ENCODE measurements around the gene HSH2D. TPM values are rescaled to one million over a fixed set of nuclear protein-coding genes. Genes with fewer than 3 reads are reported as not detected.

The HSH2D gene
- total and polyA plus RNA-seq, 9 of the 15 experiments (the other 6 are each of a cell fraction or from before 2014, with no cell fraction given), result 0.03 to 1.1 (median 0.35) TPM; not detected in 1

DNA sequence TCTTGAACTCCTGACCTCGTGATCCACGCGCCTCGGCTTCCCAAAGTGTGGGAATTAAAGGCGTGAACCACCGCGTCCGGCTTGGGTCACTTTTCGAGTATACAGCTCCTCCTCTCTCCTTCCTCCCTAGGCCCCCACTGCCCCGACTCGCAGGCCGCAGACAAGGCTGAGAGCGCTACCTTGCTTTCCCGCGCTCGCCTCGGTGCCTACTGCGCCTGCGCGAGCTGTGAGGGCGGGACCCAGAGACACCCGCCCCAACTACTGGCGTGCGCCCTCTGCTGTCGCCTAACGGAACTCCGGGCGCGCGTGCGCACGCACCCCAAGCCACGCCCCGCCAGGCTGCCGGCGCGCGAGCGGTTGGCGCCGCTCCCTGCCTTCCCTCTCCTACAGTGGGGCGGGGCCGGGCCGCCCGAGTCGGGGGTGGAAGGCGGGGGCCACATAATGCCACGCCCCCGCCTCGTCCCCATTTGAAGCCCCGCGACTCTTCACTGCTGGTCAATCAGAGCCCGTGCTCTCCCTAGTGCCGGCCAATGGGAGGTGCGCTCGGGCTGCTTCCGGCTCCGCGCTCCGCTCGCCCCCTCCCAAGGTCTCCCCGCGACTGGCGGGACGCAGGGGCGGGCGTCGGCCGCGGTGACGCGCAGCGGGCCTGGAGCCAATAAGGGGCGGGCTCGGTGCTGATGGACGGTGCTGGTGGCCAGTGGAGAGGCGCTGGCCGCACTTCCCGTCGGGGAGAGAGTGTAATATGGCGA lies 32.2 kb upstream of the HSH2D start, which contains the start of gene RAB8A (continued):
- TF ChIP-seq RCOR1 (IDR thresholded peaks at IDR 0.05; ENCODE audit: borderline replicate concordance in 1 of 2, low read depth in 2 of 2, low read length in 2 of 2) (peak in 1 of 2 experiments; percentile 22; a peak in 3 of 4 replicates), CREM (IDR thresholded peaks at IDR 0.05; ENCODE audit: low read depth) (peak; percentile 98), GATAD2B (IDR thresholded peaks at IDR 0.05; ENCODE audit: borderline replicate concordance) (no peak), SUPT5H (IDR thresholded peaks at IDR 0.05) (peak; percentile 80), ZNF124 (CRISPR knock-in tag; IDR thresholded peaks at IDR 0.05) (no peak), NEUROD1 (IDR thresholded peaks at IDR 0.05; ENCODE audit: borderline replicate concordance, low read depth, low read length, partially characterized antibody) (peak; percentile 87), PTTG1 (tag; IDR thresholded peaks at IDR 0.05; ENCODE audit: low read depth) (no peak), RFX1 (IDR thresholded peaks at IDR 0.05) (peak; percentile 49; the same call in 1 of the 2 replicates), POLR2H (tag; IDR thresholded peaks at IDR 0.05; ENCODE audit: low read depth) (peak; percentile 82; the same call in 1 of the 2 replicates), WHSC1 (IDR thresholded peaks at IDR 0.05; ENCODE audit: low read length) (no peak), BHLHE40 (IDR thresholded peaks at IDR 0.05; ENCODE audit: low read length) (peak; percentile 83), RNF2 (IDR thresholded peaks at IDR 0.05) (peak; percentile 58), TRIM24 (IDR thresholded peaks at IDR 0.05) (peak in 1 of 2 experiments; percentile 48; a peak in 2 of 4 replicates), HDAC8 (tag; IDR thresholded peaks at IDR 0.05) (0 out of 2 replicates have a peak, but pooled peaks have one; percentile 37), TEAD1 (CRISPR knock-in tag; IDR thresholded peaks at IDR 0.05) (peak in 1 of 2 experiments; percentile 55; a peak in 1 of 4 replicates)
- TF ChIP-seq, protein P1, sequence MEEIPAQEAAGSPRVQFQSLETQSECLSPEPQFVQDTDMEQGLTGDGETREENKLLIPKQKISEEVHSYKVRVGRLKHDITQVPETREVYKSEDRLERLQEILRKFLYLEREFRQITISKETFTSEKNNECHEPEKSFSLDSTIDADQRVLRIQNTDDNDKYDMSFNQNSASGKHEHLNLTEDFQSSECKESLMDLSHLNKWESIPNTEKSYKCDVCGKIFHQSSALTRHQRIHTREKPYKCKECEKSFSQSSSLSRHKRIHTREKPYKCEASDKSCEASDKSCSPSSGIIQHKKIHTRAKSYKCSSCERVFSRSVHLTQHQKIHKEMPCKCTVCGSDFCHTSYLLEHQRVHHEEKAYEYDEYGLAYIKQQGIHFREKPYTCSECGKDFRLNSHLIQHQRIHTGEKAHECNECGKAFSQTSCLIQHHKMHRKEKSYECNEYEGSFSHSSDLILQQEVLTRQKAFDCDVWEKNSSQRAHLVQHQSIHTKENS (CRISPR knock-in tag; IDR thresholded peaks at IDR 0.05), result no peak
- TF ChIP-seq, protein P2, sequence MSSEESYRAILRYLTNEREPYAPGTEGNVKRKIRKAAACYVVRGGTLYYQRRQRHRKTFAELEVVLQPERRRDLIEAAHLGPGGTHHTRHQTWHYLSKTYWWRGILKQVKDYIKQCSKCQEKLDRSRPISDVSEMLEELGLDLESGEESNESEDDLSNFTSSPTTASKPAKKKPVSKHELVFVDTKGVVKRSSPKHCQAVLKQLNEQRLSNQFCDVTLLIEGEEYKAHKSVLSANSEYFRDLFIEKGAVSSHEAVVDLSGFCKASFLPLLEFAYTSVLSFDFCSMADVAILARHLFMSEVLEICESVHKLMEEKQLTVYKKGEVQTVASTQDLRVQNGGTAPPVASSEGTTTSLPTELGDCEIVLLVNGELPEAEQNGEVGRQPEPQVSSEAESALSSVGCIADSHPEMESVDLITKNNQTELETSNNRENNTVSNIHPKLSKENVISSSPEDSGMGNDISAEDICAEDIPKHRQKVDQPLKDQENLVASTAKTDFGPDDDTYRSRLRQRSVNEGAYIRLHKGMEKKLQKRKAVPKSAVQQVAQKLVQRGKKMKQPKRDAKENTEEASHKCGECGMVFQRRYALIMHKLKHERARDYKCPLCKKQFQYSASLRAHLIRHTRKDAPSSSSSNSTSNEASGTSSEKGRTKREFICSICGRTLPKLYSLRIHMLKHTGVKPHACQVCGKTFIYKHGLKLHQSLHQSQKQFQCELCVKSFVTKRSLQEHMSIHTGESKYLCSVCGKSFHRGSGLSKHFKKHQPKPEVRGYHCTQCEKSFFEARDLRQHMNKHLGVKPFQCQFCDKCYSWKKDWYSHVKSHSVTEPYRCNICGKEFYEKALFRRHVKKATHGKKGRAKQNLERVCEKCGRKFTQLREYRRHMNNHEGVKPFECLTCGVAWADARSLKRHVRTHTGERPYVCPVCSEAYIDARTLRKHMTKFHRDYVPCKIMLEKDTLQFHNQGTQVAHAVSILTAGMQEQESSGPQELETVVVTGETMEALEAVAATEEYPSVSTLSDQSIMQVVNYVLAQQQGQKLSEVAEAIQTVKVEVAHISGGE (CRISPR knock-in tag; IDR thresholded peaks at IDR 0.05), result peak in 1 of 3 experiments; percentile 17; a peak in 1 of 6 replicates
- TF ChIP-seq, protein P3, sequence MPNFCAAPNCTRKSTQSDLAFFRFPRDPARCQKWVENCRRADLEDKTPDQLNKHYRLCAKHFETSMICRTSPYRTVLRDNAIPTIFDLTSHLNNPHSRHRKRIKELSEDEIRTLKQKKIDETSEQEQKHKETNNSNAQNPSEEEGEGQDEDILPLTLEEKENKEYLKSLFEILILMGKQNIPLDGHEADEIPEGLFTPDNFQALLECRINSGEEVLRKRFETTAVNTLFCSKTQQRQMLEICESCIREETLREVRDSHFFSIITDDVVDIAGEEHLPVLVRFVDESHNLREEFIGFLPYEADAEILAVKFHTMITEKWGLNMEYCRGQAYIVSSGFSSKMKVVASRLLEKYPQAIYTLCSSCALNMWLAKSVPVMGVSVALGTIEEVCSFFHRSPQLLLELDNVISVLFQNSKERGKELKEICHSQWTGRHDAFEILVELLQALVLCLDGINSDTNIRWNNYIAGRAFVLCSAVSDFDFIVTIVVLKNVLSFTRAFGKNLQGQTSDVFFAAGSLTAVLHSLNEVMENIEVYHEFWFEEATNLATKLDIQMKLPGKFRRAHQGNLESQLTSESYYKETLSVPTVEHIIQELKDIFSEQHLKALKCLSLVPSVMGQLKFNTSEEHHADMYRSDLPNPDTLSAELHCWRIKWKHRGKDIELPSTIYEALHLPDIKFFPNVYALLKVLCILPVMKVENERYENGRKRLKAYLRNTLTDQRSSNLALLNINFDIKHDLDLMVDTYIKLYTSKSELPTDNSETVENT (CRISPR knock-in tag; IDR thresholded peaks at IDR 0.05), result peak; percentile 77
- TF ChIP-seq, protein P4, sequence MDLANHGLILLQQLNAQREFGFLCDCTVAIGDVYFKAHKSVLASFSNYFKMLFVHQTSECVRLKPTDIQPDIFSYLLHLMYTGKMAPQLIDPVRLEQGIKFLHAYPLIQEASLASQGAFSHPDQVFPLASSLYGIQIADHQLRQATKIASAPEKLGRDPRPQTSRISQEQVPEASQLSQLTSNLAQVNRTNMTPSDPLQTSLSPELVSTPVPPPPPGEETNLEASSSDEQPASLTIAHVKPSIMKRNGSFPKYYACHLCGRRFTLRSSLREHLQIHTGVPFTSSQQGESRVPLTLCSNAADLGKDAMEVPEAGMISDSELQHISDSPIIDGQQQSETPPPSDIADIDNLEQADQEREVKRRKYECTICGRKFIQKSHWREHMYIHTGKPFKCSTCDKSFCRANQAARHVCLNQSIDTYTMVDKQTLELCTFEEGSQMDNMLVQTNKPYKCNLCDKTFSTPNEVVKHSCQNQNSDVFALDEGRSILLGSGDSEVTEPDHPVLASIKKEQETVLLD (IDR thresholded peaks at IDR 0.05), result peak; percentile 98

Measured in K562 (cell line).